Activated T-cell treated with anti-CD3 and anti-CD28 coated beads for 24 hours (primary cell): ENCODE results near the gene NRN1.

Experiments
- DNase-seq: peaks from one replicate; pipeline ENCODE4 v3.0.0-alpha.2; 2020; ENCODE audit warnings: low read depth

Gene NRN1

GRCh38 chr6:6002005-6002847, 4.5 kb downstream of the NRN1 start:
- no peak for DNase-seq

DNA sequence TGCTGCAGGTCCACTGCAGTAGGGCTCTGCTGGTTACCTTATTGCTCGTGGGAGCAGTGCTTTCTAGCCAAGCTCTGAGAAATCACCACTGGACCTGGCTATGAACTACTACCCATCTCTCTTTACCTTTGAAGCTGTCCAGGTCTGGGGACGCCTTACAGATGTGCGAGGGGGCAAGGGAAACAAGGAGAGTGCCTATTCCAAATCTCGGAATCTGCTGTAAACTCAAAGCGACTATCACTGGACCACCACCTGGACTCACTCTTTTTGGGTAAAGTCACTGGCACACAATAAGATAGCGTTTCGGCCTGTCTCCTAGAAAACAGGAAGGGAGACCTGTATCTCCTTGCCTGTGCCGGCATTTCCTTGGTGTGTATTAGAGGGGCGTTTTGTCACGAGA, 5.3 kb downstream of the NRN1 start:
- DNase-seq, result no peak

DNA sequence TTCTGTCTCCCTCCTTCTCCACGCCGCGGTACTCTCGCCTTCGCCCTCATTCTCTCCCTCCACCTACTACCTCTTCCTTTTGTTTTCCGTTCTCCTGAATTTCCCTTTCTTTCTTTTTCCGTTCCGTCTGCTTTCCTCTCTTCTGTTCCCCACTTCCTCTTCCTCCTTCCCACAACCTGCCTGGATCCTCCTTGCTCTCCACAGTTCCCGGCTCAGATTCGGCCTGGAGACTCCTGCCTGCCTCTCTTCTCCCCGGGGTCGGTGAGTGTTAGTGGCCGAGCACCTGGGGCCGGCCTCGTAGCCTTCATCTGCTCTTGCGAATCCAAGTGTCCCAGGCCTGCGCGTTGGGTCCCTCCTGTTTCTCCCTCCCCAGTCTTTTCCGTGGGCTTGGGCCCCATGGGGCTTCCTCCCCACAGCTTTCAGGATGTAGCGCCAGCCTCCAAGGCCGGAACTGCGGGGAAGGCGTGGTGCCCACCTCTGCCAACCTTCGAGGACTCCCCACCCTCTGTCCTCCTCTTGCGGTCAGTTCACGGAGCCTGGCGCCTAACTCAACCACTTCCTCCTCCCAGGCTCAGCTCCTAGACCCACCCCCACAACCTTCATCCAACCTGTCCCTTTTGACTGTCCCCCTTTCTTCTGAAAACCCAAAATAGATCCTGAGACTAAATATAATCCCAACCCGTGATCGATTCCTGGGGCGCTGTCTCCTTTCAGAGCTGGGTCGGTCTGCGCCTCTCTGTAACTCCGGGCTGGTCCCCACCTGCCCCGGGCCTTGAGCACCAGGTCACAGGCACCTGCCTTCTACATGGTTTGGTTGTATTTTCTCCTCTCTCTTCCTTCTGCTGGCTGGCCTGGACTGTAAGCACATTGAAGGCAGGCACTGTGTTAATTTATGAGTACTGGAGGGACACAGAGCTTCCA, 6.8 kb downstream of the NRN1 start:
- no peak for DNase-seq

DNA sequence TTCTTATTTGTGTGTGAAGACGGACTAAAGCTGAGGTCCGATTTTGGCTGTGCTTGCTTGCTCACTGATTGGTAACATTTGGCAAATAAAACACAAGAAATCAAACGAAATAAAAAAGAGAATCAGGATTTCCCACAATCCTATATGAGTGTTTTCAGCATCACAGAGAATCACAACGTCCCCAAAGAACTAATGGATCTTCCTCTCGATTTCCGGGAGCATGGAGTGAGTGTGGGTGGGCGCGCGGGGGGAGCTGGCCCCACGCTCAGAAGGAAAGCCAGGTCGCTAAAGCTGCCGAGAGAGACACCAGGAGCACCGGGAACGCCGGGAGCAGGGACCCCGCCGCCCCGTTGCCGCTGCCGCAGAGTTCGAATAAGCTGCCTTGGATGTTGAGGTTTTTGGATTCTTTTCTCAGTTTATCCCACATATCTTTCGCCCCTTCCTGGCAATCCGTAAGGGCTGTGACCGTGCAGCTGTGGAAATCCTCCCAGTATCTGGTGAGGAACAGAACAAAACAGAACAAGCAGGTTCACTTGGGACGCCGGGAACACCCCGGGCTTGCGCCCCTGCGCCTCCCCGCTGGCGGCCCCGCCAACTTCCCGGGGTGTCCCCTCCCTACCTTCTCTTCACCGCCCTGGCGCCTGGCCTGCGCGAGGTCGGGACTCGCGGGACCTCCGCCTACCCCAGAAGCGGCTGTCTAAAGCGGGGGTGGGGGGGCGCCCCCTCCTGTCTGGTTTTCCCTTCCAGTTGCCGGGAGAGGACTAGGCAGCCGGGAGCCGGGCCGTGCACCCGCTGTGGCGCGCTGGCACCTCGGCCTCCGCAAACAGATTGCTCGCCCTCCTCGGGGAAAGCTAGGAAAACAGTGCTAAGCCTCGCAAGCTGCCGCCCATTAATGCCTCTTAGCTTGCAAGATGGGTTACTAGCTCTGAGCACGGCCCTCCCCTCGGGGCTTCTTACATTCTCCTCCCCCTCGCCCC, 7.7 kb downstream of the NRN1 start:
- no peak for DNase-seq

- no peak for DNase-seq
Measured at GRCh38 chr6:5998236-5998635, 8.5 kb downstream of the NRN1 start.

GRCh38 chr6:5997420-5997987, 9.2 kb downstream of the NRN1 start:
- DNase-seq, result no peak

- DNase-seq, result no peak
Measured at GRCh38 chr6:5996714-5997419, 9.9 kb downstream of the NRN1 start.

- DNase-seq, result no peak
Measured at GRCh38 chr6:5995949-5996713, 10.6 kb downstream of the NRN1 start.

DNA sequence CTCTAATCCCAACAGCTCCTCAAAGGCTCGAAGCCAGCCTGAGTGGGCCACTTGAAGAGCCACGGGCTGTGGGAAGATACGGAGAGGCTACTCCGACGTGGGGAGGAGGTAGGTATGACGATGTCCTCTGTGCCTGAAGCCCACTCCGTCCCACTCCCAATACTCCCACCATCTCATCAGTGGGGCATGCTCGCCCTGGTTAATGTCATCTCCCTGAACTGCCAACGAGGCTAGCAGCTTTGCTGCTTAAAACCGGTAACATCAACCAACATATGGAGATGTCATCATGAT, 11.1 kb downstream of the NRN1 start:
- no peak for DNase-seq

DNA sequence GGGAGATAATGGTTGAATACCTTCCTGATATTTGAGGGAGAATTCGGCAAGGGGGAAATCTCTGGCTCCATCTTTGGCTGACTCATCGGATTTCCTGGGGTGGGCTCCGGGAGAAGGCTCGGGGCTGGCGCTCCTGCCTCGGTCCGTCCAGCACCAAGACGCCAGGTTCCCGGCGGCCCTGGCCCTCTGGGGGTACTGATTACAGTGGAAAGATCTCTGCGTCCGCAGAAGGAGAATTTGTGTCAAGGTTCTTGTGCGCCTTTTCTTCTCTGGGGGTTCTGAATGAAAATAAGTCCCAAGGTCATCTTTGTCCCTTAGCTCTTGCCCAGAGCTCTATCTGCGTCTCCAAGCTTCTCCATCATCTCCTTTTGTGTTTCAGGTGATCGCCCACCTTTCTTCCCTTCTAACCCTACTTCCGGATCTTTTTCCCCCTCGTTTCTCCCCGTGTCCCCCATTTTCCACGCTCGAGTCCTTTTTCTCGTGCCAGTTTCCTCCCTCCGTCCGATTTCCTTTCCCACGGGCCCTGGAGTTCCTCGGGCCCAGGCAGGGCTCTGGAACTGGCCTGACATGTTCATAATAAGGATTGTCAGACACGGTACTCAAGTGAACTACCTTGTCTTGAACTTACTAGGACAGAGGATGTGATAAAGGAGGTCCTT, 11.6 kb downstream of the NRN1 start:
- no peak for DNase-seq

DNA sequence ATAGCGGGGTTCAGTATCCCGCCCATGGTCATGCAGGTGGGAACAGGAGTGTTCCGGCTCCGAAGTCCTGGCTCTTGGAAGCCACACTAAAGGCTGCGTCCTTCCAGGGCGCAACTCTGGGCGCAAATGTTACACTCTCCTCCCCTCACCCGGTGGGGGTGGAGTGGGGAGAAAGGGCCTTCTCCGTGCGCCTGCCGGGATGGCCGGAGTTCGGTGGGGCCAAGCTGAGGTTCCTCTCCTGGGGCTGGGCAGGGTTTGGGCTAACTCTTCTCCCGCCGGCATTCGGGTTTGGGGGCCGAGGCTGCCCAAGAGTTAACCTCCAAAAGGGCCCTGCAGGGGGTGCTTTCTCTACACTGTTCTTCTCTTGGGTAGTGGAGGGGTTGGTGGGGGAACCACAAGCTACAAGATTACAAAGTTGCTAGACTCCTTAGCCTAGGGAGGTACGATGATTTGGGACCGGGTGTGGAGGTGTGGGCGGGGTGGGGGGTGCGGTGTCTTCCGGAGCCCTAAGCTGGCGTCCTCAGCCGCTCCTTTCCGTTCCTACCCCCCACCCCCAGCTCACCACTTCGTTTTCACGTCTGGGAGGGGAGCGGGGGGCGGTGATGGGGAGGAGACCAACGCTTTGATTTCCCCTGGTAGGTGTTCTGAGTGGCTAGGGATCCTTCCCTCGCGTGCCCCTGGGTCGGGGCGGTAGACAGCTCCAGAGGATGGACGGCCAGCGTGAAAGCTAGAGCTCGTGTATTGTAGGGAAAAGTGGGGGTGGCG, 12.3 kb downstream of the NRN1 start:
- DNase-seq, result no peak

- no peak for DNase-seq
Measured at GRCh38 chr6:5992551-5993225, 14.0 kb downstream of the NRN1 start.

DNA sequence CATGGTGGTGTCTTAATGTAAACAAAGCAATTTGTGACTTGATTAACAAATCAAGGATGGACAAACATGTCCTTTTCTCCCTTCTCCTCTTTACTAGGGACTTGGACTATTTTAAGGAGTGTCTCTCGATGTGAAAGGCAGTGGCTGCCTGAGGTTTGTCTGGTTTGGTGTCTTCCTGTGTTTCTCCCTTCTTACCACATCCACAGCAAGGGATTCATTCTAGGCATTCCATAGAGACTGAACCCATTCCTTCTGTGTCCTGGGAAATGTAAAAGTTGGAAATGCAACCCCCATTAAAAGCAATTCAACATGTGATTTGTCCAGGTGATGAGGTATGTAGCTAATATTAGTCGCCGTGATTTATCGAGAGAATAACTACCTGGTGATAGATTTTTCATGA, 15.9 kb downstream of the NRN1 start:
- DNase-seq, result no peak

DNA sequence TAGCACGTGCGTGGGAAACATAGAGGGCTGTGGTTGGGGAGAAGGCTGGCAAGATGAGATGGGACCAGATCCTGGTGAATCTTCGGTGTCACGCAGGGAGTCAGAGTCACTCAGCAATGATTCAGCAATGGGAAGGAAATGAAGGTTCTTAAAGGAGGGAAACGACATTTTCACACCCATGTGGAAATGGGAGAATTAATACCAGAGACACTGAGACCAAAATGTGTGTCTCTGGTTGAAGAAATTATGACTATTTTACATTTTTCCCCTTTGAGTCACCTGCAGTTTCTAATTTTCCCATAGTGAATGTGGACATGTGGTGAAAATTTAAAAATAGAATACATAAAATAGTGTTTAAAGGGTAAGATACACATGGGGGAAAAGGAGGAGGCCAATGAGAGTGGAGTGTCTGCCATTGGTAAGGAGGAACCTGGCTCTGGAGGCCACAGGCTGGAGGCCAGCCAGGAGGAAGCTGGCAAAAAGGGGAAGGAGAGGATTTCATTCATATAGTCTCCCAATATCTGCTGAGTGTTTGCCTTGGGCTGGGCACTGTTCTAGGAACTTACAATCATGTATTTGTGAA, 17.5 kb downstream of the NRN1 start:
- DNase-seq, result no peak

- no peak for DNase-seq
Measured at GRCh38 chr6:5986861-5987260, 19.9 kb downstream of the NRN1 start.

DNA sequence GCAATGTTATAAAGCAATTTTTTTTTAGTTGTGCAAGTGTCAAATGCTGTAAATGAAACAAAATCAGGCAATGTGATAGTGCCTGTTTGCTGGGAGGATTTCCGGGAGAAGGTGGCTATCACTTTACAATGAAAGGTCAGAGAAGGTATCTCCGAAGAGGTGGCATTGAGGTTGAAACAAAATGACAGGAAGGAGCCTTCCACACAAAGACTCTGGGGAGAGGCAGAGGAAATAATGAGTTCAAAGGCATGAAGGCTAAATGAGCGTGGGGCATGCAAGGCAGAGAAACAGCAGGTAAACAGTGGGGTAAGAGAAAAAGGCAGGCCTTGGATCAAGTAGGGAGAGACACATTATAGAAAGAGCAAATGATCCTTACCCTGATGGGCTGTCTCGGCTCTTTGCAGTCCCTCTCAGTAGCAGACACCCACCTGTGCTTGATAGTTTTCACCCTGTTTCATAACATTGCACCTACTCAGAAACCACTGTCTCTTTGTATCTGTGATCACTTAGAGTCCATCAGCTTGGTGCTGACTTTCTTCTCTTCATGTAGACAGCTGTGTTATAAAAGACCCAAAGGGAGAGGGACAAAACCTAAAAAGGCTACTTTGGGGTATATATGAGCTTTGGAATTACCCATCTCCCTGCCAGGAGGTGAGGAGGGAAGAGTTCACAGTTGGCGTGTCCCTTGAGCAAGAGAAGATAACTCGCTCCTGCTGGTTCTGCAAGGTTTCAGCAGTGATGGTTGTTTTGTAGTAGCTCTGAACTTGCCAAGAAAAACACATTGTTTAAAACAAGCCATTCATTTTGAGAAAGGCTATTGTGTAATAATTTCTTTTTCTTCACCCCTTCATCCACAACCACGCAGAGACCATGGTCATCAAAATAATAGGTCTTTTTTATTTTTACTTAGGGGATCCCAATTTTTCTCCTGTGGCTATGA, 22.3 kb downstream of the NRN1 start:
- DNase-seq, result no peak
